GM15510 (cell line): ENCODE data around the gene SDK1.

ENCODE experiments used
- POLR2A ChIP-seq: IDR thresholded peaks from 3 replicates; pipeline ENCODE4 v1.6.1; 2011; ENCODE audit warnings: borderline replicate concordance; ENCODE audit not compliant: insufficient read length; ENCODE audit errors: extremely low read depth

SDK1 gene

DNA sequence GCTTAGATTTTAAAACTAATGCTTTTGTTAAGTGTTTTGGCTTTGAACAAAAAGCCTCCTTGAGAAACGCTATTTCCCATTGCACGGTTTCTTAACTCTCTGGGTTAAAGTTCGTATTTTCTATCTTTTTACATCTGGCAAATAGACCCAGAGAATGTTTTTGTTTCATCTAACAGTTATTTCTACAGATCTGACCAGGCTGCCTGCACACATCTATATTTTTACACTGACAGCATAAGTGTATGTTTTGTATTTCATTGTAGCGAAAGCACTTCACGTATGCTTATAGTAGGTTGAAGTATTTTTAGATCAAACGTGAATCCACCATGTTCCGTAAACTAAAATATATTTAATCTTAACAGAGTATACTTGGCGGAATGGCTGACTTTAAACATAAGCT lies 477.3 kb downstream of the SDK1 start:
- no peak for TF ChIP-seq POLR2A

DNA sequence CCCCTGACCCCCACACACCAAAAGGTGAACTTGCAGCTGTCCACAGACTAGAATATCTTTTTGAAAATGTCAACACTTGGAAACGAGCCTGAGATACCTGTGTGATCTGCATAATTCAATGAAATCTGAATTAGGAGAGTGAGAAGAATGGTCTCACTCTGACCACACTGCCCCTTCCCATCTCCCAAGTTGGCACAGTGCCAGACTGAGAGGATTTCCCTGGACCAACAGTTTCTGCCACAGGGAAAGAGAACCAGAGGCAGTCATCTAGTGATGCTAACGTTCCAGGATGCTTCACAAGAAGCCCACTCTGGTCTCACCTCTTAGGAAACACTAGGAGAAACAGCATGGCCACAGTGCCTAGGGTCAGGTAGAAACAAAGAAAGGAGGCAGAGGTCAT lies 479.0 kb downstream of the SDK1 start:
- TF ChIP-seq POLR2A = no peak

- no peak for TF ChIP-seq POLR2A
Measured at GRCh38 chr7:3780525-3780924, 479.5 kb downstream of the SDK1 start.

DNA sequence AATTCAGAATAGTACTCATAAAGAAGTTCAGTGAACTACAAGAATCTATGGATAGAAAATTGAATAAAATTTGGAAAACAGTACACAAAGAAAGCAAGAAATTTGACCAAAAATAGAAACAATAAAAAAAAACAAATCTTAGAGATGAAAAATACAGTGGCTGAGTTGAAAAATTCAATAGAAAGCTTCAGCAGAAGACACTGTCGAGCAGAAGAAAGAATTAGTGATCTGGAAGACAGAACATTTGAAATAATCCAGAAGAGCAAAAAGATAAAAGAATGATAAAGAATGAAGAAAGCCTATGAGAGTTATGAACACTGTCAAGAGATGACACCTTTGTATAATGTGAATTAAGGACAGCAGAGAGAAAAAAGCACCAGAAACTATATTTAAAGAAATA lies 480.6 kb downstream of the SDK1 start:
- no peak for TF ChIP-seq POLR2A

DNA sequence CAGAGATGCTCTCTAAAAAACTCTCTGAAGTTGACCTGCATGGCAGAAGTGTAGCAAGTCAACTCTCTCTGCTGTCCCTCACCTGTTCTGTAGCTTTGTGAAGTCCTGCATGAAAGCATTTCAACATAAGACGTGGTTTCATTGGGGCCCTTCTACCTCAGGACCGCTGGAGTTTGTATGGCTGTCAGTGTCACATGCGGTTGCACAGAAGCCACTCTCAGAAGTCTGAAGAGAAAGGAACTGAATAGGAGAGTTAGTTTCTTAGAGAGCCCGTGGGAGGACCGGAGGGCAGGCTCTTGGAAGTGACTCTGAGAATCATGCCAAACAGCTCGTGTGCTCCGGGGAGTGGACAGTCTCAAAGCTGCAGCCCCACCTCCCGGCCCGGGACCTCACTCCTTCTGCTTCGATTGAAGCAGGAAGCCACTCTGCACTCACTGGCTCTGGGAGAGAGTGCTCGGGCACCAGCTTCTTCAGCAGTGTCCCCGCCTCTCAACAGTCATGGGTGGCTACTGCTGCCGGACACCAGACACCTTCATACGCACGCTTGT lies 486.7 kb downstream of the SDK1 start:
- TF ChIP-seq POLR2A = no peak

DNA sequence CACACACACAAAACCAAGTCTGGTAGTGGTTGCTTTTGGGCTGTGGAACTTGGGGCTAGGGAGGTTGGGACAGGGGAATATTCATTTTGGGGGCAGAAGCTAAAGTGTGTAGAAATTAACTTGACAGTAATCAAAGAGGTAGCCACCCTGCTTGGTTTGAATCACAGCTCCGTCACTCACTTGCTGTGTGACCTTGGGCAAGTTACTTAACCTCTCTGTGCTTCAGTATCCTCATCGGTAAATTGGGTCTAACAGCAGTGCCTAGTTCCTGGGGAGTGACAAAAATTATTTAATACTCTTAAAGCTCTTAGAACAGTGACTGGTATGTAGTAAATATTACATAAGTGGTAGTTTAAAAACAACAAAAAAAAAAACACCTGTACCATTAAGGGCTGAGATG lies 489.8 kb downstream of the SDK1 start:
- TF ChIP-seq POLR2A = no peak

GRCh38 chr7:3791327-3791726 lies 490.3 kb downstream of the SDK1 start:
- no peak for TF ChIP-seq POLR2A

GRCh38 chr7:3795141-3795540 lies 494.1 kb downstream of the SDK1 start:
- TF ChIP-seq POLR2A = no peak

DNA sequence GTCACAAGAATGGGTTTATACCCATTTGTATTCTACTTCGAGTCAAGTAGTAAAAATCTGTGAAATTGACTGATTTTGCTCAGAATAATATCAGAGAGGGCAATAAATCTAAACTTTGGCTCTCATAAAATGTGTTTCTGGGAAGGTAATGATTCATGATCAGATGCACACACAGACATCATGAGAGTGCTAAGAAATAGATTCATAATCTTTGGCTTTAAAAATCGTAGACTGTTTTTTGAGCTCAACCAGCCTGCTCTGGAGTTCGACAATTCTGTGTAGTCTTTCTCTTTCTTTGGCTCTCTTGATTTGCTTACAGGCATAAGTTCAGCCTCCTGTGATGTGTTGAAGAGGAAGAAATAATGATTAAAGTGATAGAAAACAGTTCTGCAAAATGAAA lies 494.7 kb downstream of the SDK1 start:
- no peak for TF ChIP-seq POLR2A

DNA sequence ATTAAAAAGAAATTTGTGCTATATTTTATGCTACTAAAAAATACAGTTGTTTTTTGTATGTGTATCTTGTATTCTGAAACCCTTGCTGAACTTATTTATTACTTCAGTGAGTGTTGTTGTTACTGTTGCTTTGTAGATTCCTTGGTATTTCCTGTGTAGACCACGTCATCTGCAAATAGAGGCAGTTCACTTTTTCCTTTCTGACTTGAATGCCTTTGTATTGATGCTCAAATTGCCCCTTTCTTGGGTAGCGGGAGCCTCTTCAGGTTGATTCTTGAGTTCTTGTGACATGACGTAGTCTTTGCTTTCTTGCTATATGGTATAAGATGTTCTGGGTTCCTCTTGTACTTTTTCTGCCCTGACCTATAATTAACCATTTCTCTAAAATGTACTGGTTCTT lies 504.1 kb downstream of the SDK1 start:
- no peak for TF ChIP-seq POLR2A

DNA sequence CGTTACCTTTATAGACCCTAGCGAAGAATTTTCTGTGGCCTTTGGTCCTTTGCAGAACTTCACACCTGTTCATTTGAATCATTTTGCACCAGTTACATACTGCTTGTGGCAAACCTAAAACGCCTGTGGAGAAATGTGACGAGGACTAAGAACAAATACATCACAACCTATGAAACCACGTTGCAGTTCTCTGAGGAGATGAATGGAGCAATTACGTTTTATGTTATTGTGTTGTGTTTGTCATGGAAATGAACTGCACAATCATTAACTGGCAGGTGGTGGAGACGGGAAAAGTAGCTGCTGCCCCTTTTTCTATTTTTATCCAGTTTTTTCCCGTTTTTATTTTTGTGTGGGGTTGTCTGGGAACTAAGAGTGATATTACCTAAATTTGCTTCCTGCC lies 505.5 kb downstream of the SDK1 start:
- TF ChIP-seq POLR2A = no peak

DNA sequence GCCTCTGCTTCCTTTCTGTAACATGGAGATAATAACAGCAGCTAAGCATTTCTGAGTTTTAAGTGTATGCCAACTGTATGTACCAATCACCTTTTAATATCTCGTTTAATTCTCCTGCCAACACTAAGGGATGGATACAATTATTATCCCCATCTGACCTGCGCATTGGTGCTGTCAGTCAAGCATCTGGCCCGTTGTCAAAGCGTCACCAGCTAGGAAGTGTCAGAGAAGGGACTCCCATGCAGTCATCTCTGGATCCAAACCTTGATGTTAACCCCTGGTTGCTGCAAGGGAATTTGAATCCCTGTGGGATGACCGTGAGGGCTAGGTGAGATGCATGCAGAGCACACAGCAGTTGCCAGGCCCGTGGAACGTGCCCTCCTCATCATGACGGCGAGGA lies 506.8 kb downstream of the SDK1 start:
- no peak for TF ChIP-seq POLR2A

DNA sequence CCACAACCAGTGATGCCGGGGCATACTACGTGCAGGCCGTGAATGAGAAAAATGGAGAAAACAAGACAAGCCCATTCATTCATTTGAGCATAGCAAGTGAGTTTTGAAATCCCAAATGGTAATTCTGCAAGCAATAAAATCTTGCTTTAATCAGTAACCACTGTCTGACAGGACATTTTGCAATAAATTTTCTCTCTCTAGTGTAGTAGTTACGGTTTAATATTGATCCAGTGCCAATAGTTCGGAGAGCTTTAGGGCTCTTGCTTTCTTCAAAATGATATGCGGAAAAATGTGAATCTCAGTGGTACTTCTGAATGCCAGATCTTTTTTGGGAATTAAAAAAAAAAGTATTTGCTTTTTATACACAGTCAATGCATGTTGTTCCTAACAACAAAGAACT lies 520.4 kb downstream of the SDK1 start:
- TF ChIP-seq POLR2A = no peak

DNA sequence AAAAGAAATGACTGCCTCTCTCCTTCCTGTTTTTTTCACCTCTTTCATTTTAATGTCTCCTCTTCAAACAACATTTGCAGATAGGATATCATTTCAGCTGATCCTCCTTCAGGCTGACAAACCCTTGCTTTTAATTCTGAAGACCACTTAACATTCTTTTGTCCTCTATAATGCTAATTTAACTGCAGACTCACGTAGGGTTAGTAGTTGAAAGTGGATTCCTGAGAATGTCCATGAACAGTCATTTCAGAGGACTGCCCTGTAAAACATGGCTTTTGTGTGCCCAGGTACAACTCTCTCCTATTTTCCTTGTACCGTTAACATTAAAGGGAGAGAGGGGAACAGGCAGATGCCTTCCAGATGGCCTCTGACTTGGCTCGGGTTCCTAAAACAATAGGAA lies 524.4 kb downstream of the SDK1 start:
- TF ChIP-seq POLR2A = no peak

DNA sequence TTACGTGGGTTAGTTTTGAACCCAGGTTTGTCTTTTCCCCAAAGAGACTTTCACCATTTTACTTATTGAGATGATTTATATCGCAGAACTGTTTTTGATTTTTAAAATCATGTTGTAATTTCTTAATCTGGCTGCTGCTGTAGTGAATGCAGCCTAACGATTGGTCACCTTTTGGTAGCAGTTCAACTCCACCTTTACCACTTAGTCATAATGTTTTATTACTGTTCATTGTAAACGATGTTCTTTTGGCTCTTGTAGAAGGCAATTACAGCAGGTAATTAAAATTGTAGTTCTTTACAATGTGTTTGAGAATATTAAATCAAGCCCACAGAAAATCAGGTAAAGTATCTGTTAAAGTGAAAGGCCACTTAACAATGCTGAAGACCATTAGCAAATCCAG lies 531.1 kb downstream of the SDK1 start:
- TF ChIP-seq POLR2A = no peak

GRCh38 chr7:3835109-3835508 lies 534.1 kb downstream of the SDK1 start:
- no peak for TF ChIP-seq POLR2A

- no peak for TF ChIP-seq POLR2A
Measured at GRCh38 chr7:3836855-3837254, 535.8 kb downstream of the SDK1 start.
